Measurements from ENCODE around the gene VPS13D. TPM values are rescaled to one million over a fixed set of nuclear protein-coding genes. Genes with fewer than 3 reads are reported as not detected.

VPS13D gene
- total and polyA plus RNA-seq, 10 of the 15 experiments (the other 5 are each of a cell fraction or from before 2014, with no cell fraction given) = 1.4 to 16.9 (median 8.5) TPM

GRCh38 chr1:12201352-12202189, 28.3 kb upstream of the VPS13D start (continued):
- TF ChIP-seq HSF1 (IDR thresholded peaks at IDR 0.05; ENCODE audit: low read depth, low read length) (no peak), BHLHE40 (IDR thresholded peaks at IDR 0.05; ENCODE audit: borderline replicate concordance in 1 of 2, low read depth in 2 of 2, low read length in 1 of 2) (peak; percentile 95 to 97), NFXL1 (IDR thresholded peaks at IDR 0.05; ENCODE audit: borderline replicate concordance) (peak; percentile 85; the same call in 1 of the 2 replicates), STAT1 (conservative IDR thresholded peaks at IDR 0.05) (no peak), FOS (IDR thresholded peaks at IDR 0.05; ENCODE audit: borderline replicate concordance, extremely low read depth, insufficient read length) (no peak), ZBTB4 (CRISPR knock-in tag; IDR thresholded peaks at IDR 0.05) (no peak), ATF3 (IDR thresholded peaks at IDR 0.05; ENCODE audit: borderline replicate concordance, extremely low read depth, low read depth, low read length) (no peak), MXI1 (IDR thresholded peaks at IDR 0.05; ENCODE audit: low read depth, low read length) (no peak; the same call in 1 of the 2 replicates), CREM (IDR thresholded peaks at IDR 0.05; ENCODE audit: low read depth) (no peak), SIX5 (IDR thresholded peaks at IDR 0.05; ENCODE audit: low read depth, low read length, severe bottlenecking) (no peak), IRF3 (IDR thresholded peaks at IDR 0.05) (no peak), MYB (IDR thresholded peaks at IDR 0.05; ENCODE audit: borderline replicate concordance, low read depth, low read length) (no peak), LARP7 (IDR thresholded peaks at IDR 0.05) (0 out of 2 replicates have a peak, but pooled peaks have one; percentile 34), NBN (IDR thresholded peaks at IDR 0.05) (peak; percentile 69; the same call in 1 of the 2 replicates), NFIC (IDR thresholded peaks at IDR 0.05; ENCODE audit: low read depth, low read length) (no peak), CBFB (IDR thresholded peaks at IDR 0.05; ENCODE audit: low read depth) (no peak), TAF1 (IDR thresholded peaks at IDR 0.05; ENCODE audit: borderline replicate concordance, low read depth, low read length) (no peak), MEF2B (IDR thresholded peaks at IDR 0.05; ENCODE audit: partially characterized antibody, poor library complexity, severe bottlenecking) (peak; percentile 86), JUND (IDR thresholded peaks at IDR 0.05; ENCODE audit: low read depth, low read length) (no peak)
